22Rv1 (cell line): ENCODE measurements around the gene NUTF2.

ENCODE experiments used
- ZFX ChIP-seq: fragments of 450-650 bp; IDR thresholded peaks from 2 replicates; pipeline ENCODE4 v1.6.1; 2017; ENCODE audit warnings: antibody characterized with exemption, borderline replicate concordance
- TF ChIP-seq, protein P1 (sequence below): fragments of 450-650 bp; IDR thresholded peaks from 2 replicates; pipeline ENCODE4 v1.5.1; 2017; ENCODE audit warnings: mild to moderate bottlenecking

DNA sequence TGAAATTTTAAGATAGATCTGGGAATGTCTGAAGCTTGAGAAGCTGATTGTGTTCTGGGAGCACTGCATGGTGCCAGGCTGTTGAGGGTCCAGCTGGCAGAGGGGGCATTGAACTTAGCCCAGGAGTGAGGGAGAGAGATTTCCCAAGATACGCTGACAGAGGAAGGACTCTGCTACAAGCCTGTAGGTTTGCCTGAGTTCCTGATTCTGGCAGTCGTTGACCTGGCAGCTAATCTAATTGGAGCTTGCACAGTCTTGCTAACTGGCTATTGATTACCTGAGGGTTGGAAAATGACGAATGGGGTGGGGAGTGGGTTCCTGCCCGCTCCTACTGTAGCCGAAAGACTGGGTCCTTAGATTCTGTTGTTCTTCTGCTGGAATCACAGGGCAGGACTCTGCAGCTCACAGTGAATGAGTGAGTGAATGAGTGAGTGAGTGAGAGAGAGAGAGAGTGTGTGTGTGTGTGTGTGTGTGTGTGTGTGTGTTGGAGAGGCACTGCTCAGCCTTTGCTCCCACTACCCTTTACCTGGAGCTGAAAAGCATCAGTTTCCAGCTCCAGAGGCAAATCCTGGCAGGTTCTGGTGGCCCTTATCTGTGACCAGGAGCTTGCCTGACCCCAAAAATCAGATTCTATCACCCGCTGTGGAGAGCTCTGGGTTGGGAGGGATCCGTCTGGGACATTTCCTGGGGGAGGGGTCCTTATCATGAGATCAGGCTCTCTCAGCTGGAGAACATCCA lies 68.2 kb downstream of the NUTF2 start:
- TF ChIP-seq, protein P1, sequence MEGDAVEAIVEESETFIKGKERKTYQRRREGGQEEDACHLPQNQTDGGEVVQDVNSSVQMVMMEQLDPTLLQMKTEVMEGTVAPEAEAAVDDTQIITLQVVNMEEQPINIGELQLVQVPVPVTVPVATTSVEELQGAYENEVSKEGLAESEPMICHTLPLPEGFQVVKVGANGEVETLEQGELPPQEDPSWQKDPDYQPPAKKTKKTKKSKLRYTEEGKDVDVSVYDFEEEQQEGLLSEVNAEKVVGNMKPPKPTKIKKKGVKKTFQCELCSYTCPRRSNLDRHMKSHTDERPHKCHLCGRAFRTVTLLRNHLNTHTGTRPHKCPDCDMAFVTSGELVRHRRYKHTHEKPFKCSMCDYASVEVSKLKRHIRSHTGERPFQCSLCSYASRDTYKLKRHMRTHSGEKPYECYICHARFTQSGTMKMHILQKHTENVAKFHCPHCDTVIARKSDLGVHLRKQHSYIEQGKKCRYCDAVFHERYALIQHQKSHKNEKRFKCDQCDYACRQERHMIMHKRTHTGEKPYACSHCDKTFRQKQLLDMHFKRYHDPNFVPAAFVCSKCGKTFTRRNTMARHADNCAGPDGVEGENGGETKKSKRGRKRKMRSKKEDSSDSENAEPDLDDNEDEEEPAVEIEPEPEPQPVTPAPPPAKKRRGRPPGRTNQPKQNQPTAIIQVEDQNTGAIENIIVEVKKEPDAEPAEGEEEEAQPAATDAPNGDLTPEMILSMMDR = no peak
- no peak for TF ChIP-seq ZFX
